GM19467 (cell line): Measurements from ENCODE around the gene PDZRN3.

Source experiments
- ATAC-seq: cut with Tn5 transposase; IDR thresholded peaks from one replicate; pipeline ENCODE4 v1.9.1; 2021; ENCODE audit warnings: mild to moderate bottlenecking, moderate library complexity; ENCODE audit not compliant: unreplicated experiment

PDZRN3 gene

GRCh38 chr3:73432023-73432705, 192.6 kb downstream of the PDZRN3 start:
- no peak for ATAC-seq

- ATAC-seq = no peak
These were observed 193.4 kb downstream of the PDZRN3 start for GRCh38 chr3:73431183-73431900.

- no peak for ATAC-seq
These were observed 197.6 kb downstream of the PDZRN3 start for GRCh38 chr3:73427048-73427706.

DNA sequence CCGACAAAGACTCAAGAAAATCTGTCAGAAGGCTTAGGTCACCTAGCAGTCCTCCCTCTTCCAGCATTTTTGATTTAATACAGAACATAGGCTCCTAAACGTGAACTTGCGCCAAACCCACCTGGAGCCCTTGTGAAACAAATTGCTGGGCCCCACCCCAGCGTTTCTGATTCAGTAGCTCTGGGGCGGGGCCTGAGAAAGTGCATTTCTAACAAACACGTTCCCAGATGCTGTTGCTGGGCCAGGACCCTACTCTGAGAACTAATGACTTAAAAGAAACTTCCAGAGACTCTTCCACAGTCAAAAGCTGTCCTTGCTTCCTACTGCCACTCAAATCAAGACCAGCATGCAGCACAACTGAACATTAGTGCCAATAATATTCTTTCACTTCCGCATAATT, 198.1 kb downstream of the PDZRN3 start:
- ATAC-seq = no peak

DNA sequence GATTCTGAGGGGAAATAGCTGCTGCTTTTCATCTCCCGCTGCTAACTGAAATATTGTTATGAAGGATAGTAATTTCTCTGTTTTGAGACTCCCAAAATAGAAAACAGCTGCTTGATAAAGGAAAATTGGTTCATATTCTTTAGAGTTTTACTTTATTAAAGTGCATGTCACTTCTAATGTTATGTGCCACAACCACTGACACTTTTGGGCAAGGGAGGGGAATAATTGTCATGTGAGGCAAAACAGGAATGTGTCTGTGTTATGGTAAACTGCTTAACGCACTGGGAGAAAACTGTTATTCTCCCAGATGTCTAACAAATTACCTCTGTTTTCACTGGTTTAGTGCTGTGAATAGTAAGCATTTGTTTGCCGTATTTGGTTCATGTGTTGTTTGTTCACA, 201.6 kb downstream of the PDZRN3 start:
- no peak for ATAC-seq

GRCh38 chr3:73422571-73422970, 202.2 kb downstream of the PDZRN3 start:
- ATAC-seq = no peak

- no peak for ATAC-seq
These were observed 204.8 kb downstream of the PDZRN3 start for GRCh38 chr3:73419942-73420341.

GRCh38 chr3:73419179-73419803, 205.4 kb downstream of the PDZRN3 start:
- no peak for ATAC-seq

- ATAC-seq = no peak
These were observed 206.1 kb downstream of the PDZRN3 start for GRCh38 chr3:73418681-73419080.

DNA sequence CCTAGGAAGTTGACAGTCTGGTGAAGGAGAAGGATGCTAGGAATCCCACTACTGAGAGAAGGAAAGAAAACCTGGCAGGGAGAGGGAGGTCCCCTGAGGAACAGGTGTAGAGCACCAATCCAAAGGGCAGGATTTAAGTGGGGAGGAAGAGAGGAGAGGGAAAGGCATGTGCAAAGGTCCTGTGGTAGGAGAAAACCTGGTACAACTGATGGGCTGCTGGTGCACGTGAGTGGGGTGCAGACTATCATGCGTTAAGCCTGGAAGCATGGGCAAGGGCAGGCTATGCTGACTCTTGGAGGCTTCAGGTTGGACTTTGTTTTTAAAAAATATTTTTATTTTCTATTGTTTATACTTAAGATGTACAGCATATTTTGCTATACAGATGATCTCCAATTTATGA, 209.6 kb downstream of the PDZRN3 start:
- ATAC-seq = no peak

- ATAC-seq = no peak
These were observed 211.1 kb downstream of the PDZRN3 start for GRCh38 chr3:73413619-73414018.

- no peak for ATAC-seq
These were observed 212.7 kb downstream of the PDZRN3 start for GRCh38 chr3:73411993-73412392.

DNA sequence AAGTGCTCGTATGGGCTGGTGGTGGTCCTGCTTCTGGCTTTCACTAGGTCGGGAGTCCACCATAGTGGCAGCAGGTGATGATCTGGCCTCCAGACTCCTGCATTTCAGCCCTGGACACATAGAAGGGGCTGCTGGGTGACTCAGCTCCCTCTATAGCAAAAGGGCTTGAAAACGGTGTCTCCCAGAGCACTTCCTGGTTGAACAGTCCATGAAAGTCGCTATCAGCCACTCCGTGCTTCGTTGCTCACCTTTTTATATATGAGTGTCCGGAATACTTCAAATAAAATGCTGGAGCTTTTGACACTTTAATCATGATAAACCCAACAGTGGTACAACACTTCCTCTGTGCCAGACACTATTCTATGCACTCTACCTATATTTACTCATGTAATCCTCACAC, 213.2 kb downstream of the PDZRN3 start:
- no peak for ATAC-seq

GRCh38 chr3:73409138-73409763, 215.5 kb downstream of the PDZRN3 start:
- ATAC-seq = no peak

DNA sequence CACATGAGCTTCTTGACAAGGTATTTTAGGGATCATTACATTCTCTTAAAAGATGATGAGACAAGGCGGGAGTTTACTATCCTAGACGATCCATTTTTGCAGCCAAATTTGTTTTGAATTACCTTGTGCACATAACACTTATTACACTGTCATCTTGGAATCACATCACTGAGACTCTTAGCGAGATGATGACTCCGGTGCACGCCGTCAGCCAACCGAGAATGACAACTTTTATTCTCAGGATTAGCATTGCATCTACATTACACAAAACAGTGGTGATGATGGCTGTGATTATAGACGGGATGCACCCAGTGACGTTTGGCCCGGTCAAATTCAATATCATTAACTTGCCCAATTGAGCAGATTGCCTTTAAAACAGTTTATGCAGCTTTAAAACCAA, 216.1 kb downstream of the PDZRN3 start:
- no peak for ATAC-seq

GRCh38 chr3:73407577-73407976, 217.2 kb downstream of the PDZRN3 start:
- ATAC-seq = no peak

- ATAC-seq = no peak
These were observed 218.9 kb downstream of the PDZRN3 start for GRCh38 chr3:73405853-73406252.

GRCh38 chr3:73405000-73405399, 219.7 kb downstream of the PDZRN3 start:
- ATAC-seq = no peak

DNA sequence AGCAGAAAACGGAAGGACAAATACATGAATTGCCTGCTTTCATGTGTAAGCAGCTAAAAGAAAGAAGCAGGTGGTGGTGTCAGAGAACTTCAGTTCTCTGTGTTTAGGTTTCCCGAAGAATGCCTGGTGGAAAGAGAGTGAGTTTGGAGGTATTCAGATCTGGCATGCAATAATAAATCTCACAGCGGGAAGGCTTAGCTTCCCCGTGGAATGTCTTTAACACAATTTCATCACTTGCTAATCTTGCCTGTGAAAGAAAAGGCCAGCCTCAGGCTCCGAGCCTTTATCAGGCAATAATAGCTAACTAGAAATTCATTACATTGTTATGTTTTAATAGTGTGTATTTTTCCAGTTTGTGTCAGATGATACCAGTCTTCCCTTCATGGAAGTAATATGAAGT, 220.3 kb downstream of the PDZRN3 start:
- ATAC-seq = no peak

DNA sequence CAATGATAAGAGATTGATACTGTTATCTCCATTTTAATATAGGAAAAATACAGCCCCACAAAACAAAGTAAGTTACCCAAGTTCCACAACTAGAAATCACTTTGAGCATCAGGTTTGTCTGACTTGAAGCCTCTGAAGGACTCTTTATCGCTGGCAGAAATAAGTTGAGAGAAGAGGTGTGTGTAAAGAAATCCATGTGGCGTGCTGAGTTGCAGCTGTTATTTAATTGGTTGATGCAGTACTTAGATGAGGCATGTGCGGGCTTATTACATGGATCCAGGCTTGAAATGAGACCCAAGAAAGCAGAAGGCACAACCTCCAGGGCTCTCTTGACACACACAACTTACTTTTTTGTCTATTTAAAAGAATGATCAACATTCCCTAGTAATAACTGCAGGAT, 221.3 kb downstream of the PDZRN3 start:
- no peak for ATAC-seq

DNA sequence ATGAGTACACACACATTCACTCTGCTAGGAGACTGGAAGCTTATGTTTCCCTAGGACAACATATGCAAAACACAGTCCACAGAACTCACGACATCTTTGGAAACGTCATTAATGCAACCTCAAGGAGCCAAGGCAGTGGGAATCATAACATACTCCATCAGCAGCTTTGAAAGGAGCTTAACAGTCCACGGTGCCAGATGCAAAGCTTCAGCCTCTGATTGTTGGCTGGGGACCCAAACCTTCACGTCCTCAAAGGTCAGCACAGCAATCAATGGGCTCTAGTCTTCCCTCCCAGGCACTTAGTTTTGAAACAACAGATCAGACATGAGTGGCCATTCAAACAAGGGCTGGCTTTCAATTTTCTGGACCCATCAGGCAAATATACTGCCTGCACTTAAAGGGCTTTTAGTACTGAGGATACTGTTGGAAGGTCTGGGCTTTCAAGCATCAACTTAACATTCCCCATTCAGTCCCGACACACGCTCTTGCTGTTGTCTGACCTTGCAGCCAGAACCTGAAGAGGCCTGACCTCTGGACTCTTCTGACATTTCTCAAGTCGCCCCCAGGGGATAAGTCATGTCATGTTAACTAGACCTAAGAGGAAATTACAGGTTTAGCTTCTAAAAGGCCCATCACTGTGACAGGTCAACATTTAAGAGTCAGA, 223.0 kb downstream of the PDZRN3 start:
- ATAC-seq = no peak
